Measurements from ENCODE around the gene TCF15.

- TF ChIP-seq CTCF (IDR thresholded peaks at IDR 0.05): no peak
- TF ChIP-seq POLR2A (IDR thresholded peaks at IDR 0.05): no peak
These were observed 11.8 kb downstream of the TCF15 start for GRCh38 chr20:598133-598850.

Measured in heart left ventricle (tissue), 13 donors.